Keratinocyte (primary cell): Measurements from ENCODE around the gene DOCK7. TPM values are rescaled to one million over a fixed set of nuclear protein-coding genes. Genes with fewer than 3 reads are reported as not detected.
A peak's percentile ranks its signal among the peaks of the same experiment; 100 is the strongest.

Source experiments
- DNase-seq: peaks from one replicate; pipeline ENCODE4 v3.0.0-alpha.2; 2011; ENCODE audit warnings: low read depth, missing footprints, low spot score
- FAIRE-seq: peaks from 2 replicates; lab custom pipeline; 2011; peaks lifted over from hg19 to GRCh38; lab: Jason Lieb, UNC
- H2AFZ ChIP-seq: 2 replicates; pipeline ENCODE4 v1.6.0; 2012; ENCODE audit warnings: low read length, control low read depth, inconsistent platforms; ENCODE audit not compliant: control insufficient read depth
- H3K27ac ChIP-seq: 2 replicates; pipeline ENCODE4 v1.5.1; 2011; ENCODE audit warnings: low read length; ENCODE audit not compliant: control insufficient read depth, insufficient read depth
- H3K27me3 ChIP-seq: 3 replicates; pipeline ENCODE4 v1.6.0; 2011; ENCODE audit warnings: low read length; ENCODE audit not compliant: control insufficient read depth, insufficient read depth; ENCODE audit errors: extremely low read depth
- H3K36me3 ChIP-seq, 2 experiments: 2 replicates in 1 of 2; 3 replicates in 1 of 2; pipeline ENCODE4 v1.5.1; 2011; ENCODE audit warnings: low read length in 2 of 2, mild to moderate bottlenecking in 1 of 2; ENCODE audit not compliant: control insufficient read depth in 2 of 2, insufficient read depth in 2 of 2; ENCODE audit errors: extremely low read depth in 1 of 2
- H3K4me1 ChIP-seq: 3 replicates; pipeline ENCODE4 v1.5.1; 2011; ENCODE audit warnings: low read length; ENCODE audit not compliant: control insufficient read depth, insufficient read depth; ENCODE audit errors: extremely low read depth
- H3K4me2 ChIP-seq: 3 replicates; pipeline ENCODE4 v1.6.0; 2011; ENCODE audit warnings: low read depth, low read length; ENCODE audit not compliant: control insufficient read depth, insufficient read depth; ENCODE audit errors: extremely low read depth
- H3K4me3 ChIP-seq, 3 experiments: fragments of 200-600 bp in 1 of 3; sonication (generic) in 1 of 3; 2 replicates in 2 of 3; 3 replicates in 1 of 3; pipeline ENCODE4 v1.5.1; 2011 to 2016; ENCODE audit warnings: low read length in 3 of 3, mild to moderate bottlenecking in 3 of 3, control low read depth in 2 of 3, inconsistent platforms in 1 of 3, low read depth in 1 of 3, mixed read lengths in 1 of 3, mixed run types in 1 of 3, moderate library complexity in 1 of 3; ENCODE audit not compliant: control insufficient read depth in 2 of 3, insufficient read depth in 2 of 3; ENCODE audit errors: extremely low read depth in 1 of 3
- H3K79me2 ChIP-seq: 2 replicates; pipeline ENCODE4 v1.6.0; 2012; ENCODE audit warnings: low read length; ENCODE audit not compliant: control insufficient read depth, insufficient read depth
- H3K9ac ChIP-seq: 3 replicates; pipeline ENCODE4 v1.6.0; 2011; ENCODE audit warnings: low read length; ENCODE audit not compliant: control insufficient read depth, insufficient read depth; ENCODE audit errors: extremely low read depth
- H3K9me1 ChIP-seq: 3 replicates; pipeline ENCODE4 v1.6.0; 2011; ENCODE audit warnings: low read length; ENCODE audit not compliant: control insufficient read depth, insufficient read depth; ENCODE audit errors: extremely low read depth
- H3K9me3 ChIP-seq: 2 replicates; pipeline ENCODE4 v1.5.1; 2012; ENCODE audit warnings: low read depth, low read length; ENCODE audit not compliant: control insufficient read depth
- H4K20me1 ChIP-seq: 3 replicates; pipeline ENCODE4 v1.6.0; 2011; ENCODE audit warnings: low read length; ENCODE audit not compliant: control insufficient read depth, insufficient read depth; ENCODE audit errors: extremely low read depth
- EZH2 ChIP-seq: IDR thresholded peaks from one replicate; pipeline ENCODE4 v1.6.1; 2012; ENCODE audit warnings: inconsistent platforms, mild to moderate bottlenecking, low read length, moderate library complexity
- dilution Hi-C: fragments of 300-500 bp; cut with MboI; formaldehyde crosslinking; loops from one replicate; pipeline ENCODE4 v1.7.0; 2020; ENCODE audit warnings: low sequenced_read_pairs; ENCODE audit not compliant: extremely low pct_ligation_motif_present
- polyA plus RNA-seq, 5 experiments: library from polyadenylated mRNA; depleted of rRNA in 3 of 5; stranded (reverse) in 3 of 5; stranded (forward) in 1 of 5; unstranded in 1 of 5; fragments of >200 nt; gene quantifications; 1 replicate in 1 of 5; 2 replicates in 3 of 5; 3 replicates in 1 of 5; pipeline versions ENCODE4 v1.2.1 to v1.2.3, GENCODE V29; 2011 to 2012; ENCODE audit warnings: missing spikeins in 2 of 5, low read depth in 1 of 5, low replicate concordance in 1 of 5
- TF ChIP-seq, protein P1 (sequence below), 3 experiments: IDR thresholded peaks in 1 of 3; conservative IDR thresholded peaks in 1 of 3; optimal IDR thresholded peaks in 1 of 3; 2 replicates in 2 of 3; 3 replicates in 1 of 3; pipeline versions ENCODE3 to v1.5.1; 2011; ENCODE audit warnings: low read length in 3 of 3, mild to moderate bottlenecking in 3 of 3, moderate library complexity in 2 of 3, control low read depth in 1 of 3, inconsistent platforms in 1 of 3; ENCODE audit not compliant: insufficient read depth in 2 of 3; ENCODE audit errors: extremely low read depth in 1 of 3

DOCK7 gene
- polyA plus RNA-seq, 1 donor (not counting 4 experiments of a cell fraction or from before 2014, with no cell fraction given) = 66.9 TPM

DNA sequence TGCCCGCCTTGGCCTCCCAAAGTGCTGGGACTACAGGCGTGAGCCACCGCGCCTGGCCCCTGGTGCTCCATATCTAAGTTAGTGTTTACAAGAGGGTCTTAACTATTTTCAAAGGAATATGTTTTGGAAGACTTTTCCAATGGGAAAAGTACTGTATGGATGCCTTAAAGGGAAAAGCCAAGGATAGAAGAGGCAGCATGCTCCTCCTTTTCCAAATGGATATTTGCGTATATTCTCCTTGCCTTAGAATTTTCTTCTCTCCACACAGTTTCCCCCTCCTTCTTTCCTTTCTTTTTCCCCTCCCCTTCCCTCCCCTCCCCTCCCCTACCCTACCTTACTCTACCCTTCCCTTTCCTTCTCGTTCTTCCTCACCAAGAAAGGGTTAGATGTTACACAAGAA, 29.3 kb upstream of the DOCK7 start:
- no peaks in the 10 kb centered on the region for H3K79me2 ChIP-seq
- H3K9me3 ChIP-seq = no peaks in the 10 kb centered on the region
- no peaks in the 10 kb centered on the region for H3K27me3 ChIP-seq
- H3K4me3 ChIP-seq = no peak overlapping the region
- no peak overlapping the region for H3K4me2 ChIP-seq
- FAIRE-seq = no peak
- H3K4me1 ChIP-seq = peaks cover 17% of the 10 kb centered on the region
- dilution Hi-C loops = no loop called here
- no peaks in the 10 kb centered on the region for H3K36me3 ChIP-seq
- no peak for DNase-seq
- H3K27ac ChIP-seq = no peak overlapping the region
- TF ChIP-seq EZH2 = no peak
- TF ChIP-seq, protein P1, sequence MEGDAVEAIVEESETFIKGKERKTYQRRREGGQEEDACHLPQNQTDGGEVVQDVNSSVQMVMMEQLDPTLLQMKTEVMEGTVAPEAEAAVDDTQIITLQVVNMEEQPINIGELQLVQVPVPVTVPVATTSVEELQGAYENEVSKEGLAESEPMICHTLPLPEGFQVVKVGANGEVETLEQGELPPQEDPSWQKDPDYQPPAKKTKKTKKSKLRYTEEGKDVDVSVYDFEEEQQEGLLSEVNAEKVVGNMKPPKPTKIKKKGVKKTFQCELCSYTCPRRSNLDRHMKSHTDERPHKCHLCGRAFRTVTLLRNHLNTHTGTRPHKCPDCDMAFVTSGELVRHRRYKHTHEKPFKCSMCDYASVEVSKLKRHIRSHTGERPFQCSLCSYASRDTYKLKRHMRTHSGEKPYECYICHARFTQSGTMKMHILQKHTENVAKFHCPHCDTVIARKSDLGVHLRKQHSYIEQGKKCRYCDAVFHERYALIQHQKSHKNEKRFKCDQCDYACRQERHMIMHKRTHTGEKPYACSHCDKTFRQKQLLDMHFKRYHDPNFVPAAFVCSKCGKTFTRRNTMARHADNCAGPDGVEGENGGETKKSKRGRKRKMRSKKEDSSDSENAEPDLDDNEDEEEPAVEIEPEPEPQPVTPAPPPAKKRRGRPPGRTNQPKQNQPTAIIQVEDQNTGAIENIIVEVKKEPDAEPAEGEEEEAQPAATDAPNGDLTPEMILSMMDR (optimal IDR thresholded peaks at IDR 0.05 in 1 of 3, IDR thresholded peaks at IDR 0.05 in 1 of 3, conservative IDR thresholded peaks at IDR 0.05 in 1 of 3; ENCODE audit: extremely low read depth in 1 of 3, insufficient read depth in 2 of 3, low read length in 3 of 3) = no peak
- no peak overlapping the region for H3K9ac ChIP-seq
- H4K20me1 ChIP-seq = no peaks in the 10 kb centered on the region
- no peak overlapping the region for H2AFZ ChIP-seq
- no peaks in the 10 kb centered on the region for H3K9me1 ChIP-seq

DNA sequence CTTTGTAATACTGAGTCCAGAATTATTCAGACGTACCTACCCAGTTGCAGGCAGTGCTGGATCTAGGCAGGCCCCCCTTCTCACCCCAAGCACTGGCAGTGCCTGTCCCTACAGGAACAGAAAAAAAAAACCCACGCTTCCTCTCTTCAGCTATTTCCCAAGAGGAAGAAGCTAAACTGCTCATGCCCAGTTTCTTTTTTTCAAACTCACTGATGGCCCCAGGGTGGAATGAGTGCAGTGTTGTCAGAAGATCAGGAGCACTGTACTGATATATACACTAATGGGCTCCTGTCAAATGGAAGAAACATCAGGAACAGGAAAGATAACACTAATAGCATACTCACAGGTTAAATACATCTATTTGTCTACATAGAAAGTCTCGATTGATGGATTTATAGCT, 28.2 kb upstream of the DOCK7 start:
- FAIRE-seq = peak; percentile 53
- TF ChIP-seq, protein P1 (optimal IDR thresholded peaks at IDR 0.05 in 1 of 3, IDR thresholded peaks at IDR 0.05 in 1 of 3, conservative IDR thresholded peaks at IDR 0.05 in 1 of 3; ENCODE audit: extremely low read depth in 1 of 3, insufficient read depth in 2 of 3, low read length in 3 of 3) = no peak
- TF ChIP-seq EZH2 = no peak
- DNase-seq = no peak
- no peak overlapping the region for H3K4me3 ChIP-seq
- no peaks in the 10 kb centered on the region for H3K36me3 ChIP-seq
- H3K9me3 ChIP-seq = no peaks in the 10 kb centered on the region
- dilution Hi-C loops = no loop called here
- no peak overlapping the region for H3K27ac ChIP-seq
- H3K9ac ChIP-seq = no peak overlapping the region
- H3K27me3 ChIP-seq = no peaks in the 10 kb centered on the region
- no peaks in the 10 kb centered on the region for H4K20me1 ChIP-seq
- H3K4me1 ChIP-seq = peaks cover 20% of the 10 kb centered on the region
- no peaks in the 10 kb centered on the region for H3K79me2 ChIP-seq
- H3K9me1 ChIP-seq = no peaks in the 10 kb centered on the region
- peak overlapping the region; percentile 49 for H3K4me2 ChIP-seq
- H2AFZ ChIP-seq = peak overlapping the region; percentile 13
